Right cardiac atrium (tissue), 5 donors: ENCODE measurements around the gene PLPP3. TPM values are rescaled to one million over a fixed set of nuclear protein-coding genes. Genes with fewer than 3 reads are reported as not detected.

Source experiments
- ATAC-seq, 2 donors: fragments of 200-7000 bp; cut with Tn5 transposase; one replicate each; pipeline versions ENCODE4 v1.8.0 to v1.9.1; 2020; ENCODE audit warnings: moderate library complexity in 2 of 2, mild to moderate bottlenecking in 1 of 2
- DNase-seq, 3 donors: peaks; one replicate each; pipeline ENCODE4 v3.0.0-alpha.2; 2020
- H3K27ac ChIP-seq: one replicate; pipeline ENCODE4 v1.5.1; 2013; ENCODE audit warnings: mild to moderate bottlenecking, low read length, control low read depth, moderate library complexity
- H3K27me3 ChIP-seq: one replicate; pipeline ENCODE4 v1.6.1; 2013; ENCODE audit not compliant: control insufficient read depth, insufficient read depth
- H3K4me1 ChIP-seq: one replicate; pipeline ENCODE4 v1.6.1; 2013; ENCODE audit warnings: low read length; ENCODE audit not compliant: control insufficient read depth, insufficient read depth
- H3K4me3 ChIP-seq: one replicate; pipeline ENCODE4 v1.5.1; 2013; ENCODE audit warnings: low read length, control low read depth
- H3K9me3 ChIP-seq: one replicate; pipeline ENCODE4 v1.6.1; 2013; ENCODE audit warnings: low read length; ENCODE audit not compliant: control insufficient read depth
- WGBS: extraction: QIAGEN DNeasy Blood & Tissue Kit; methylation state at CpG from one replicate; pipeline ENCODE4 v1.1.7; 2013; 5-methylcytosine and 5-hydroxymethylcytosine counted together
- intact Hi-C, 4 donors: fragments of 100-400 bp; cut with DNase I; formaldehyde crosslinking; loops; one replicate each; pipeline versions ENCODE4 v1.11.0 to v1.14.0; 2022 to 2023
- polyA plus RNA-seq: library from polyadenylated mRNA; stranded (reverse); fragments of 200-250 nt; gene quantifications from one replicate; pipeline ENCODE4 v1.2.3, GENCODE V29; 2013
- total RNA-seq, 4 donors: library from RNA; stranded (reverse); fragmentation: NEBNext Ultra II Directional; extraction: Animal tissue kit (Norgen Biotek cat#: 25700); gene quantifications; one replicate each; pipeline ENCODE4 v1.2.1, GENCODE V29; 2021
- donor health status: healthy with polysubstance abuse.
- donor health status: DM: no; HTN: yes; CAD: no.
- donor health status: DM: no; HTN: no; CAD: no.
- donor health status: DM: no; HTN: yes; CAD: no; lungs with severe emphysema.
- donor health status: DM: yes; HTN: yes; CAD: no.

The PLPP3 gene
- total and polyA plus RNA-seq, 5 donors = 47.7 to 120 (median 91.3) TPM

- Histone ChIP-seq H3K27ac (no peak overlapping the region), H3K27me3 (no peaks in the 10 kb centered on the region), H3K4me1 (peaks cover 19% of the 10 kb centered on the region), H3K4me3 (no peak overlapping the region), H3K9me3 (no peaks in the 10 kb centered on the region)
- DNase-seq (no peak), ATAC-seq (no peak)
- WGBS = 53% methylated on average over 3 of the region's 3 CpGs
- intact Hi-C loops = no loop called here
Observed at GRCh38 chr1:56563568-56563967, 15.8 kb downstream of the PLPP3 start.

DNA sequence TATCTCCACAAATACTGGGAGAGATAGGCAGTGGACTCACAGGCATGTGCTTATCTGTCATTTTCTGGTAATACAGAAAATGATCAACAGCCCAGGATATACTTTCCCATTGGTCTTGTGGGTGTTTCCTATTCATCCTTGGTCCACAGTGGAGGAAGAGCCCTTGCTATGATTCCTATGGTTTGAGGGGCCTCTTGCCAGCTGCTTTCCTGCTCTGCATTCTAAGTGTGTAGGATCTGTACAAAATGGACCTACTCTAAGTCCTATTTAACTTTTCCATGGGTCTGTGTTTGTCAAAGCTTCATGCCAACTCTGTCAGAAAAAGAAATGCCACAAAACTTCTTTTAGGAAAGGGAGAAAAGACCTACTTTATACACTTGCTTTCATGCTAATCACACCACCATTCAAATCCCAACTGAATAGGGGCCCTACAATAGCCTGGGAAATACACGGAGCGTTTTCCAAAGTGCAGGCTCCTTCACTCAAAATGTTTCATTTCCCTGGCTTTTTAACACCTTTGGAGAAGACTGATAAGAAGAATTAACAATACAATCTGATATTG, 16.4 kb downstream of the PLPP3 start:
- DNase-seq = no peak
- Histone ChIP-seq H3K9me3 (no peaks in the 10 kb centered on the region), H3K4me1 (peaks cover 19% of the 10 kb centered on the region), H3K27ac (no peak overlapping the region), H3K27me3 (no peaks in the 10 kb centered on the region), H3K4me3 (no peak overlapping the region)
- ATAC-seq = peak in 1 of 2 donors; percentile 6
- intact Hi-C loops = no loop called here
- WGBS = 38% methylated on average over 2 of the region's 2 CpGs

- intact Hi-C loops = no loop called here
- DNase-seq (no peak), ATAC-seq (no peak)
- H3K9me3 ChIP-seq = no peaks in the 10 kb centered on the region
- peaks cover 20% of the 10 kb centered on the region for H3K4me1 ChIP-seq
- no peak overlapping the region for H3K4me3 ChIP-seq
- no peaks in the 10 kb centered on the region for H3K27me3 ChIP-seq
- WGBS = 66% methylated on average over 8 of the region's 8 CpGs
- H3K27ac ChIP-seq = no peak overlapping the region
Observed at GRCh38 chr1:56561227-56562019, 17.9 kb downstream of the PLPP3 start.

GRCh38 chr1:56557746-56558145, 21.6 kb downstream of the PLPP3 start:
- DNase-seq (no peak), ATAC-seq (no peak)
- intact Hi-C loops = no loop called here
- H3K4me3 ChIP-seq = no peak overlapping the region
- peak overlapping the region; percentile 14 for H3K27ac ChIP-seq
- peaks cover 20% of the 10 kb centered on the region for H3K4me1 ChIP-seq
- 67% methylated on average over 7 of the region's 7 CpGs for WGBS
- no peaks in the 10 kb centered on the region for H3K9me3 ChIP-seq
- H3K27me3 ChIP-seq = no peaks in the 10 kb centered on the region

GRCh38 chr1:56555448-56555847, 23.9 kb downstream of the PLPP3 start:
- H3K4me3 ChIP-seq = no peak overlapping the region
- peaks cover 25% of the 10 kb centered on the region for H3K4me1 ChIP-seq
- H3K27me3 ChIP-seq = no peaks in the 10 kb centered on the region
- ATAC-seq (no peak), DNase-seq (no peak)
- intact Hi-C loops = no loop called here
- no peaks in the 10 kb centered on the region for H3K9me3 ChIP-seq
- H3K27ac ChIP-seq = no peak overlapping the region
- WGBS = 77% methylated on average over 2 of the region's 2 CpGs

DNA sequence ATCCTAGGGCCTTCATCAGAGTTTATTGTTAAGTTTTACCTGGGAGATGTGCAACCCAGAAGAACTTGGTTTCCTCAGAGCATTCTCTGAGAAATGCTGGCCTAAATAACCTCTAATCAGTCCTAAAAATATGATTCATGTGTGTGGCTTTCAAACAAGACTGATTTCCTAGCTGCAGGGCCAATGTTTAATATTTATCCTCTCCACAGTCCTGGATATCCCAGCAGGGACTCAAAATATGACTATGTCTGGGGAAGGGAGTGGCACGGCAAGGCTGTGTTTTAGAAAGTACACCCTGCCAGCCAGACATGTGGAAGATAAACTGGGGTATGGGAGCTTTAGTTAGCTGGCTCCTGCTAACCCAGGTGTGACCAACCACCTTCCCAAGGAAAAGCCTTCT, 26.3 kb downstream of the PLPP3 start:
- Histone ChIP-seq H3K27me3 (no peaks in the 10 kb centered on the region), H3K4me1 (peaks cover 33% of the 10 kb centered on the region), H3K9me3 (no peaks in the 10 kb centered on the region), H3K4me3 (no peak overlapping the region), H3K27ac (peak overlapping the region; percentile 13)
- intact Hi-C loops = no loop called here
- DNase-seq (no peak), ATAC-seq (no peak)
- 55% methylated on average over 1 of the region's 1 CpG for WGBS

GRCh38 chr1:56552349-56552748, 27.0 kb downstream of the PLPP3 start:
- Histone ChIP-seq H3K4me1 (peaks cover 40% of the 10 kb centered on the region), H3K9me3 (no peaks in the 10 kb centered on the region), H3K27ac (no peak overlapping the region), H3K4me3 (no peak overlapping the region), H3K27me3 (no peaks in the 10 kb centered on the region)
- DNase-seq (no peak), ATAC-seq (no peak)
- intact Hi-C loops = no loop called here

GRCh38 chr1:56551691-56552090, 27.7 kb downstream of the PLPP3 start:
- intact Hi-C loops = no loop called here
- Histone ChIP-seq H3K4me3 (no peak overlapping the region), H3K9me3 (no peaks in the 10 kb centered on the region), H3K4me1 (peaks cover 40% of the 10 kb centered on the region), H3K27me3 (no peaks in the 10 kb centered on the region), H3K27ac (no peak overlapping the region)
- DNase-seq (no peak), ATAC-seq (no peak)
- 84% methylated on average over 3 of the region's 3 CpGs for WGBS

GRCh38 chr1:56550859-56551188, 28.5 kb downstream of the PLPP3 start:
- Histone ChIP-seq H3K4me3 (no peak overlapping the region), H3K27me3 (no peaks in the 10 kb centered on the region), H3K4me1 (peaks cover 38% of the 10 kb centered on the region), H3K27ac (peak overlapping the region; percentile 77), H3K9me3 (no peaks in the 10 kb centered on the region)
- intact Hi-C loops = no loop called here
- DNase-seq = no peak
- no peak for ATAC-seq
- WGBS = 52% methylated on average over 4 of the region's 4 CpGs

- intact Hi-C loops = no loop called here
Observed at GRCh38 chr1:56550138-56550858, 29.1 kb downstream of the PLPP3 start.

GRCh38 chr1:56548571-56548970, 30.8 kb downstream of the PLPP3 start:
- no peak for DNase-seq
- intact Hi-C loops = no loop called here
- ATAC-seq = no peak
- Histone ChIP-seq H3K4me3 (no peak overlapping the region), H3K9me3 (no peaks in the 10 kb centered on the region), H3K4me1 (peaks cover 40% of the 10 kb centered on the region), H3K27ac (peak overlapping the region; percentile 19), H3K27me3 (no peaks in the 10 kb centered on the region)

More at GRCh38 chr1:56550138-56550858, 29.1 kb downstream of the PLPP3 start:
- ATAC-seq = peak in 1 of 2 donors; percentile 43
- H3K4me3 ChIP-seq = no peak overlapping the region
- 56% methylated on average over 5 of the region's 5 CpGs for WGBS
- H3K9me3 ChIP-seq = no peaks in the 10 kb centered on the region
- H3K27me3 ChIP-seq = no peaks in the 10 kb centered on the region
- peaks cover 42% of the 10 kb centered on the region for H3K4me1 ChIP-seq
- peak overlapping the region; percentile 77 for H3K27ac ChIP-seq
- DNase-seq = no peak
